ENCODE data around the gene SLC23A2.

- no peak for TF ChIP-seq CTCF (IDR thresholded peaks at IDR 0.05)
- TF ChIP-seq POLR2A (IDR thresholded peaks at IDR 0.05): no peak
Observed at GRCh38 chr20:4953881-4954280, 47.4 kb downstream of the SLC23A2 start.
